Neural progenitor cell (in vitro differentiated cells): Measurements from ENCODE around the gene ZMYND10.

Experiments
- CTCF ChIP-seq: fragments of 200-600 bp; sonication (generic); IDR thresholded peaks from 2 replicates; pipeline ENCODE4 v1.5.1; 2017; ENCODE audit warnings: antibody characterized with exemption, mild to moderate bottlenecking
- EZH2 ChIP-seq: fragments of 200-600 bp; sonication (generic); IDR thresholded peaks from 2 replicates; pipeline ENCODE4 v1.6.1; 2017; ENCODE audit warnings: antibody characterized with exemption, mild to moderate bottlenecking, moderate library complexity

GRCh38 chr3:50316657-50317242 lies 28.8 kb downstream of the ZMYND10 start:
- TF ChIP-seq CTCF, result no peak
- no peak for TF ChIP-seq EZH2
